Measurements from ENCODE around the gene PKD2.

GRCh38 chr4:88005076-88005475, 2.4 kb upstream of the PKD2 start:
- TF ChIP-seq CTCF (IDR thresholded peaks at IDR 0.05 in 8 of 11, conservative IDR thresholded peaks at IDR 0.05 in 3 of 11) (no peak), POLR2A (IDR thresholded peaks at IDR 0.05) (no peak)

Measured in spleen (tissue), 7 donors.